GM21825 (cell line): Measurements from ENCODE around the gene UBXN1.
"Not testable (repeated sequence)": the region's sequence is repeated elsewhere in the genome, so short reads cannot be mapped to it uniquely, and the experiment has no call there.

Source experiments
- ATAC-seq: cut with Tn5 transposase; IDR thresholded peaks from one replicate; pipeline ENCODE4 v1.9.1; 2021; ENCODE audit warnings: mild to moderate bottlenecking, moderate library complexity; ENCODE audit not compliant: unreplicated experiment

Gene UBXN1

DNA sequence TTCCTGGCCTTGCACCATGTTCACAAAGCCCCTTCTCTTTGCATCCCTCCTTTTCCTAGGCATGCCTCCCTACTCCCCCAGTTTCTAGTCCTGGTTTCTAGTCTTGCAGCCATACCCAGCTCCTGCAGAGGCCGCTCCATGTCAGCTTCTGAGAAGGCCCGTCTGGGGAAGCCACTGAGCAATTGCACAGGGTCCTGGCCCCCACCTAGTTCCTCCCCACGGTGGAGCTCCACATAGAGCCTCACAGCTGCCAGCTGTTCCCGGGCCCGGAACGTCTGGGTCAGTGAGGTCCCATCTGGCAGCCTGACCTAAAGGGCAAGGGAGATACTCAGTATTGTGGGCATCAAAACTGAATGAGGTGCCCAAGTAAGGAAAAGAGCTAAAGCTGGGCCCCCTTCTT, 2.2 kb downstream of the UBXN1 start:
- no peak for ATAC-seq

GRCh38 chr11:62675415-62675814, 3.5 kb downstream of the UBXN1 start:
- not testable (repeated sequence) for ATAC-seq

GRCh38 chr11:62673196-62673525, 5.7 kb downstream of the UBXN1 start:
- no peak for ATAC-seq

GRCh38 chr11:62671608-62672389, 7.1 kb downstream of the UBXN1 start, which contains the start of the genes LBHD1 and UQCC3:
TSS of gene LBHD1 (minus strand) at chr11:62672267. CDS start at chr11:62670031, 2,236 bp downstream.
TSS of gene UQCC3 (plus strand) at chr11:62671673. CDS start at chr11:62671746, 73 bp downstream.
- peak; percentile 54 for ATAC-seq

GRCh38 chr11:62671236-62671607, 7.7 kb downstream of the UBXN1 start:
- no peak for ATAC-seq

- no peak for ATAC-seq
Measured at GRCh38 chr11:62669420-62670161, 9.3 kb downstream of the UBXN1 start.

GRCh38 chr11:62667460-62667859, 11.4 kb downstream of the UBXN1 start:
- no peak for ATAC-seq

DNA sequence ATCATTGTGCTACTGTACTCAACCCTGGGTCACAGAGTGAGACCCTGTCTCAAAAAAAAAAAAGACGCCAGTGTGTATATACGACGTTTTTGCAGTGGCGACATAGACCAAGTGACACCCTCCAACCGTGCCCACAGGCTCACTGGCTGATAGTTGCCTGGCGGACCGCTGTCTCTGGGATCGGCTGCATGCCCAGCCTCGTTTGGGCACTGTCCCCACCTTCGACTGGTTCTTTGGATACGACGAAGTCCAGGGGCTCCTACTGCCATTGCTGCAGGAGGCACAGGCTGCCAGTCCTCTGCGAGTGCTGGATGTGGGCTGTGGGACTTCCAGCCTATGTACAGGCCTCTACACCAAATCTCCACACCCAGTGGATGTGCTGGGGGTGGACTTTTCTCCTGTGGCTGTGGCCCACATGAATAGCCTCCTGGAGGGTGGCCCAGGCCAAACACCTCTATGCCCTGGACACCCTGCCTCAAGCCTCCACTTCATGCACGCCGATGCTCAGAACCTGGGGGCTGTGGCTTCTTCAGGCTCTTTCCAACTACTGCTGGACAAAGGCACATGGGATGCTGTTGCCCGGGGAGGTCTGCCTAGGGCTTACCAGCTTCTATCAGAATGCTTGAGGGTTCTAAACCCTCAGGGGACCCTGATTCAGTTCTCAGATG, 12.5 kb downstream of the UBXN1 start:
- no peak for ATAC-seq

DNA sequence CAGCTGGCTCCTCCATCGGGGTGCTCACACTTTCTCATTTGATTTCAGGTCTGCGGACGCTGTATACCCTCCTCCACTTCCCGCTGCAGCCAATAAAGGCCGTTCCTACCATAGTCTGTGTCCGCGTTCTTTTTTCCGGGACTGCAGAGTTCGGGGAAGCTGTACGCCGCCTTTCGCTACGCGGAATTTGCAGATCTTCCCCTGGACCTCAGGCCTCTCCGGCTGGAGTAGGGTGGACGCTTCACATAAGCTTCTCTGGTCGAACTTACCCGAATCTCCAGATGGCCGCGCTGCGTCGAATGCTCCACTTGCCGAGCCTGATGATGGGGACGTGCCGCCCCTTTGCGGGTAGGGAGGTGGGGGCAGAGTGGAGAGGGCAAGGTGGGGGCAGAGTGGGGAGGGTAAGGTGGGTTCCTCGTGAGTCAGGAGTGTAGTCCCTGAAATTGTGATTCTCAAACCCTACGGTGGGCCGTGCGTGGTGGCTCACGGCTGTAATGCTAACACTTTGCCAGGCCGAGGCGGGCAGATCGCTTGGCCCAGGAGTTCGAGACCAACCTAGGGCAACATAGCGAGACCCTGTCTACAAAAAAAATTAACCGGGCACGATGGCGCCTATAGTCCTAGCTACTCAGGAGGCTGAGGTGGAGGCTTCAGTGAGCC, 13.1 kb downstream of the UBXN1 start:
- ATAC-seq, result peak; percentile 17

DNA sequence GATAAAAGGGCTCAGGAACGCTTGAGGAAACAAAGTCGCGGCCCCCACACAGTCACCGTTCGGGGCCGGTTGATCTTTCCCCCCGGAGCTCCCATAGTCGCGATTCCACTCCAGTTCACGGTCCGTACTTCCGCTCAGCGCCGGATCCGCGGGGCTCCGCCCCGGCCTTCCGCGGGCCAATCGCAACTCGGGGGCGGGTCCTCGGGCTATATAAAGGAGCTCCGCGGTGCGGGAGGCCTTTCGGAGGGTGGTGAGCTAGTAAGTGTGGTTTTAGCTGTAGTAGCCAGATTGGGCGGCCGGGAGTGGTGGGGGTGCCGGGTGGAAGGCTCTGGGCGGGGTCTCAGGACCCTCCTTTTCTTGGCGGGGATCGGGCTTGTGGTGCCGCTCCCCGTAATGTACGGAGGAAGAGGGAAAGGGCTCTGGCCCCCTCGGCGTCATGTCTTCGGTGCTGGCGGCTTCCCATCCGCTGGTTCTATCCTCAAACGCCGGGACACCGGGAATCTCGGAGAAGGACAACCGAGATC, 13.7 kb downstream of the UBXN1 start, which contains the start of the genes C11orf98 and CSKMT:
C11orf98 (minus strand) TSS at position 136 of the 524 bp plus-strand sequence; CDS start at position 95, 41 bp downstream.
CSKMT (plus strand) TSS at position 238 of the 524 bp plus-strand sequence. CDS start 568 bp downstream, outside the sequence.
- peak; percentile 78 for ATAC-seq

DNA sequence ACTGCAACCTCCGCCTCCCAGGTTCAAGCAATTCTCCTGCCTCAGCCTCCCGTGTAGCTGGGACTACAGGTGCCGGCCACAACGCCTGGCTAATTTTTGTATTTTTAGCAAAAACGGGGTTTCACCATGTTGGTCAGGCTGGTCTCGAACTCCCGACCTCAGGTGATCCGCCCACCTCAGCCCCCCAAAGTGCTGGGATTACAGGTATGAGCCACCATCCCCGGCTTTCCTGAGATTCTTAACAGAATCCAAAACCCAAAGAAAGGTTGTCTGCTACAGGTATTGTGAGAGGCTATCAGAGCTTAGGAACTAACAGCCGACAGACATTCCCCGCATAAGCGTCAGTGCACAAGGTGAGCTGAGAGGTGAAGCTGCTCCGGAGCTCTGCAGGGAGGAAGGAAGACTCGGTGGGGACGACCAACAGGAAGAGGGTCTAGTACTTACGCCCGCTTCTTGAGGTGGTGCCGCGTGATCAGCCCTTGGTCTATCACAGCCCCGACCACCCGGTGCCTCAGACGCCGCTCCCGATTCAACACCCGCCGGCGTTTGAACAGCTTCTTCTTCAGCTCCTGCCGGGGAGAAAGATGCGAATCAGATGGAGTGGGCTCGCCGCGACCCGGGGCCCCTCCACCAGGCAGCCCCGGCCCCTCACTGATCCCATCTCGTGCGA, 14.3 kb downstream of the UBXN1 start:
- ATAC-seq, result peak; percentile 20

DNA sequence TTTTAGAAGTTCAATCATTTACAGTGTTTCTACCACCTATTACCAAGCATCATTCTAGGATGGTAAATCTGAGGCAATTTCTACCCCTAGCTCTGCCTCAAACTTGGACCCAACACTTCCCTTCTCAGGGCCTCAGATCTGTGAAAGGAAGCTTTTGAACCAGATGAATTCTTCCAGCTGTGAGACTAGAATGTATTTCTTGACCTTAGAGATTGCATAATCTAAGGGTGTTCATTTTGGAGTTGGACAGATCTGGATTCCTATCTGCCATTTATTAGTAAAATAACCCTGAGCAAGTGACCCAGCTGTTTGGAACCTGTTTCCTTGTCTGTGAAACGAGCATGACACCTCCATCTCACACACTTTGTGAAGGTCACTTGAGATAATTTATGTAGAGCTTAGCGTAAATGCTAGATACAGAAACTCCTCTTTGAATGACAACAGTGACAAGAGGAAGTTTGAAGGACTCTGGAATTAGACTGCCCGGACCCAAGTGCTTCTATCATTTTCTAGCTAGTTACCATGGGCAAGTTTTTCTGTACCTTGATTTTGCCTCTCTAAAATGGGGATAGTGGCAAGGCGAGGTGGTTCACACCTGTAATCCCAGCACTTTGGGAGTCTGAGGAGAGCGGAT, 22.0 kb downstream of the UBXN1 start:
- ATAC-seq, result no peak

- ATAC-seq, result no peak
Measured at GRCh38 chr11:62654297-62654696, 24.6 kb downstream of the UBXN1 start.

- ATAC-seq, result no peak
Measured at GRCh38 chr11:62652161-62653006, 26.5 kb downstream of the UBXN1 start.

GRCh38 chr11:62650283-62650682, 28.6 kb downstream of the UBXN1 start:
- ATAC-seq, result not testable (repeated sequence)

- no peak for ATAC-seq
Measured at GRCh38 chr11:62649486-62649885, 29.4 kb downstream of the UBXN1 start.

DNA sequence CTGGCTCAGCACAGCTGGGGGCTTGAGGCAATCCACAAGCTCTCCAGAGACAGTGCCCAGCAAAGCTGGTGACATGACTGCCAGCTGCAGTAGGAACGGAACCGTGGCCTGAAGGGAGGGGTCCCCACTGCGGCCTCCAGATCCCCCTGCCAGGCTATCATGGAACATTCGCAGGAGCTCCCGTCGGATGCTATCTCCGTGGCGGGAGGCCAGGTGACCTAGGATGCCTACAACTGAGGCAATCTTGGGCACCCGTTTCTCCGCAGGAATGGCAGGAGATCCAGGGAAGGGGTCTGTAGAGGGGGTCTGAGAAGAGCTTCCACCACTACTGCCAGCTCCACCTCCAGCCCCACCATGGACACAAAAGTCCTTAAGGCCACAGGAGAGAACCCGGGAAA, 29.9 kb downstream of the UBXN1 start:
- no peak for ATAC-seq

DNA sequence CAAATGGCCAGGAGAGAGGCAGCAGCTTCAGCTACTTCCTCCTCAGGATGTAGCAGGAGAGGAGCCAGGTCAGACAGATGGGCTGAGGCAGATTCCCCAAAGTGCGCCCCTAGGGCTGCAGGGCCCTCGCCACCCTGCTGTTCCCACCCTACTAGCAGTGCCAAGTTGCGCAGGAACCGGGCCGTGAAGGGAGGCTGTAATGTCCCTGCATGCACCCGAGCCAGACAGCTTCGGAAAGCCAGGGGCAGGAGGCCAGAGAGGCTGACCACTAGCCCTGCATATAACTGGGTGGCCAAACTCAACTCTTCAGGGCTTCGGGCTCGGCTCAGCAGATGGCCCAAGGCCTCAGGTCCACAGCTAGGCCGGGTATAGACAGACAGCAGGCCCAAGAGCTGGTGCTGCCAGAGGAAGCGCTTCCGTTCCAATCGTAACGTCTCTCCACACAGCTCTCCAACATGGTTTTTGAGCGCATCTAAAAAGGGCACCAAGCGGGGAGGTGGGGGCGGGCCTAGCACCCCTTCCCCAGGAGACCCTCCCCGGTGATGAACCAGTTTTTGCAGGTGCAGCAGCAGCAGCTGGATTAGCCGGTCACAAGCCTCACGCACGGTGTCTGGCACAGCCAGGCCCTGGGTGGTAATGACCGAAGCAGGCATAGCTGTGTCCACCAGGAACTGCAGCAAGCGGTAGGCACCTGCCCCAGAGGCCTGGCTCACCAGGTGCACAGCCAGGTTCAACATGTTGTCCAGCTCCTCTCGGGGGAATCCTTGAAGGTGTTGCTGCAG, 30.5 kb downstream of the UBXN1 start:
- ATAC-seq, result no peak
